B cell (primary cell): ENCODE data around the gene ZWILCH. TPM values are rescaled to one million over a fixed set of nuclear protein-coding genes. Genes with fewer than 3 reads are reported as not detected.

Experiments used
- ATAC-seq: fragments of 200-7000 bp; cut with Tn5 transposase; one replicate; pipeline ENCODE4 v1.10.0; 2021; ENCODE audit warnings: low read depth, mild to moderate bottlenecking, moderate number of reproducible peaks, moderate library complexity
- CTCF ChIA-PET: fragments of 350-600 bp; sonication (Branson Sonifier 250); formaldehyde crosslinking; loops from one replicate; lab custom pipeline; 2021; ENCODE audit warnings: antibody characterized with exemption, inconsistent platforms; lab: Charles Lee
- POLR2A ChIA-PET: fragments of 350-600 bp; sonication (Branson Sonifier 250); formaldehyde crosslinking; loops from one replicate; lab custom pipeline; 2021; ENCODE audit warnings: antibody characterized with exemption; lab: Charles Lee
- DNase-seq: peaks from one replicate; pipeline ENCODE4 v3.0.0; 2013
- H2AFZ ChIP-seq: 2 replicates; pipeline ENCODE4 v1.6.1; 2012; ENCODE audit warnings: mild to moderate bottlenecking, low read depth, low read length; ENCODE audit not compliant: insufficient read depth, poor library complexity, severe bottlenecking
- H3K27ac ChIP-seq, 2 donors: 1 replicate in 1 of 2; 2 replicates in 1 of 2; pipeline ENCODE4 v1.5.1; 2012 to 2013; ENCODE audit warnings: low read length in 2 of 2, mild to moderate bottlenecking in 2 of 2, moderate library complexity in 1 of 2
- H3K27me3 ChIP-seq, 4 experiments: fragments of 200-600 bp in 1 of 4; sonication (generic) in 1 of 4; replicated peaks in 1 of 4; 1 replicate in 2 of 4; 2 replicates in 2 of 4; pipeline versions ENCODE4 v1.6.1 to v1.7.0; 2013 to 2016; ENCODE audit warnings: low read length in 3 of 4, mild to moderate bottlenecking in 2 of 4, mixed read lengths in 1 of 4, moderate library complexity in 1 of 4; ENCODE audit not compliant: insufficient read depth in 4 of 4, control insufficient read depth in 3 of 4; ENCODE audit errors: control extremely low read depth in 1 of 4
- H3K36me3 ChIP-seq, 2 experiments: replicated peaks in 1 of 2; 1 replicate in 1 of 2; 2 replicates in 1 of 2; pipeline versions ENCODE4 v1.6.1 to v1.7.1; 2013; ENCODE audit warnings: low read length in 1 of 2; ENCODE audit not compliant: insufficient read depth in 2 of 2, control insufficient read depth in 1 of 2; ENCODE audit errors: control extremely low read depth in 1 of 2, extremely low read depth in 1 of 2
- H3K4me1 ChIP-seq, 2 donors: fragments of 200-600 bp in 1 of 2; sonication (generic) in 1 of 2; 1 replicate in 1 of 2; 2 replicates in 1 of 2; pipeline versions ENCODE4 v1.5.1 to v1.6.1; 2013 to 2017; ENCODE audit warnings: low read length in 2 of 2; ENCODE audit not compliant: control insufficient read depth in 2 of 2, insufficient read depth in 2 of 2
- H3K4me2 ChIP-seq: replicated peaks from 2 replicates; pipeline ENCODE3; 2012; ENCODE audit warnings: mild to moderate bottlenecking, low read depth, low read length; ENCODE audit not compliant: poor library complexity, severe bottlenecking
- H3K4me3 ChIP-seq, 5 experiments: fragments of 200-600 bp in 1 of 5; sonication (generic) in 1 of 5; 1 replicate in 3 of 5; 2 replicates in 2 of 5; pipeline versions ENCODE4 v1.5.1 to v1.7.0; 2011 to 2016; ENCODE audit warnings: low read length in 4 of 5, mild to moderate bottlenecking in 4 of 5, low read depth in 2 of 5, control low read depth in 1 of 5, moderate library complexity in 1 of 5; ENCODE audit not compliant: insufficient read depth in 1 of 5; ENCODE audit errors: control extremely low read depth in 1 of 5, extremely low read depth in 1 of 5
- H3K79me2 ChIP-seq: fragments of 200-600 bp; sonication (generic); one replicate; pipeline ENCODE4 v1.6.0; 2016; ENCODE audit warnings: low read length; ENCODE audit not compliant: control insufficient read depth, insufficient read depth
- H3K9ac ChIP-seq: fragments of 200-600 bp; sonication (generic); 2 replicates; pipeline ENCODE4 v1.6.1; 2017; ENCODE audit warnings: mild to moderate bottlenecking, low read length, moderate library complexity
- H3K9me3 ChIP-seq, 3 donors: one replicate each; pipeline versions ENCODE4 v1.6.1 to v1.7.1; 2013; ENCODE audit warnings: low read length in 2 of 3; ENCODE audit not compliant: control insufficient read depth in 2 of 3, insufficient read depth in 1 of 3; ENCODE audit errors: control extremely low read depth in 1 of 3
- H4K20me1 ChIP-seq: 2 replicates; pipeline ENCODE4 v1.6.0; 2012; ENCODE audit warnings: mild to moderate bottlenecking, low read length; ENCODE audit not compliant: insufficient read depth, control insufficient read depth, poor library complexity, severe bottlenecking
- H3K27ac Mint-ChIP-seq: one replicate; pipeline ENCODE4 v1.8.0; 2021; ENCODE audit warnings: mixed read lengths
- H3K27me3 Mint-ChIP-seq: one replicate; pipeline ENCODE4 v1.8.0; 2021; ENCODE audit warnings: mixed read lengths
- H3K4me1 Mint-ChIP-seq: one replicate; pipeline ENCODE4 v1.8.0; 2021; ENCODE audit warnings: mixed read lengths
- H3K4me3 Mint-ChIP-seq: one replicate; pipeline ENCODE4 v1.8.0; 2021; ENCODE audit warnings: mixed read lengths
- H3K9me3 Mint-ChIP-seq: one replicate; pipeline ENCODE4 v1.8.0; 2022; ENCODE audit warnings: mixed read lengths; ENCODE audit not compliant: insufficient read depth
- EZH2 ChIP-seq: IDR thresholded peaks from 2 replicates; pipeline ENCODE4 v1.6.1; 2012; ENCODE audit warnings: borderline replicate concordance, low read depth, mild to moderate bottlenecking, moderate library complexity, low read length; ENCODE audit not compliant: insufficient read depth, poor library complexity, severe bottlenecking
- WGBS: methylation state at CpG from one replicate; pipeline ENCODE4 v1.1.5; 2013; ENCODE audit warnings: missing lambda C conversion rate; ENCODE audit not compliant: insufficient coverage; 5-methylcytosine and 5-hydroxymethylcytosine counted together
- intact Hi-C: fragments of 100-400 bp; cut with micrococcal nuclease; formaldehyde crosslinking; loops from one replicate; pipeline ENCODE4 v1.10.0; 2022
- polyA plus RNA-seq: library from polyadenylated mRNA; depleted of rRNA; stranded (reverse); fragments of >200 nt; gene quantifications from 2 replicates; pipeline ENCODE4 v1.2.3, GENCODE V29; 2012
- total RNA-seq, 2 donors: library from RNA; stranded (reverse); fragments of 120-200 nt in 1 of 2; gene quantifications; 1 replicate in 1 of 2; 2 replicates in 1 of 2; pipeline versions ENCODE4 v1.2.3 to v1.2.4, GENCODE V29; 2013 to 2022
- TF ChIP-seq, protein P1 (sequence below): fragments of 200-600 bp; IDR thresholded peaks from one replicate; pipeline ENCODE4 v1.8.0; 2022; ENCODE audit warnings: antibody characterized with exemption, mild to moderate bottlenecking

The ZWILCH gene
- total and polyA plus RNA-seq, 2 donors (not counting 1 experiment from before 2014, with no cell fraction given) = 2.8 to 11.3 TPM

DNA sequence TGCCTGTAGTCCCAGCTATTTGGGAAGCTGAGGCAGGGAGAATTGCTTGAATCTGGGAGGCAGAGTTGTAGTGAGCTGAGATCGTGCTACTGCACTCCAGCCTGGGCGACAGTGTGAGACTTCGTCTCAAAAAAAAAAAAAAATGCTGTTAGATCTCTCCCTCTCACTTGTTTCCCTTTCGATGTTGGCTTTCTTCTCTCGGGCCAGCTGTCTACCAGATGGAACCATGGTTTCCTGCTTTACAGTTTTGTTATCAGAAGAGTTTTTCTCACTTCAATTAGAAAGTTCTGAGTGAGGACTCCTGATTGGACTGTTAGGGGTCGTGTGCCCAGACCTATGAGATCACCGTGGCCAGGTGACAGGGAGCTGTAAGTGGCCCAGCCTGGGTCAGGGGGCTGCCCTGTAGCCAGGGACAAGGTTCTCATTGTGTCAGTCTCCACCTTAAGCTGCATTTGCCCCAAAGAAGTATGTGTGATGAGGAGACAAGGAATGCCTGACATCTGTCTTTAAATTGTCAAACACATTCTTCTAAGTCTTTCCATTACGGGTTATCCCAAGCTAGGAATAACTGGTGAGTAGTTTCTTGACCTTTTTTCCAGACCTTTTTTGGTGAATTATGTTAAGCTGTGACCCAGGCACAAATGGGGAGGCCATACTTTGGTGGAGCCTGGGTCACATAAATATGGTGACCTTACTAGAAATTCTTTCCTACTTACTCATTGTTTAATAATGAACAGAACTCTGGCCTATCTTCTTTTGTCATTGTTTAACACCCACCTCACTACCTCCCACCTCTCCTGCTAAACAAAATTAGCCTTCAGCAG, 32.7 kb upstream of the ZWILCH start:
- TF ChIP-seq, protein P1, sequence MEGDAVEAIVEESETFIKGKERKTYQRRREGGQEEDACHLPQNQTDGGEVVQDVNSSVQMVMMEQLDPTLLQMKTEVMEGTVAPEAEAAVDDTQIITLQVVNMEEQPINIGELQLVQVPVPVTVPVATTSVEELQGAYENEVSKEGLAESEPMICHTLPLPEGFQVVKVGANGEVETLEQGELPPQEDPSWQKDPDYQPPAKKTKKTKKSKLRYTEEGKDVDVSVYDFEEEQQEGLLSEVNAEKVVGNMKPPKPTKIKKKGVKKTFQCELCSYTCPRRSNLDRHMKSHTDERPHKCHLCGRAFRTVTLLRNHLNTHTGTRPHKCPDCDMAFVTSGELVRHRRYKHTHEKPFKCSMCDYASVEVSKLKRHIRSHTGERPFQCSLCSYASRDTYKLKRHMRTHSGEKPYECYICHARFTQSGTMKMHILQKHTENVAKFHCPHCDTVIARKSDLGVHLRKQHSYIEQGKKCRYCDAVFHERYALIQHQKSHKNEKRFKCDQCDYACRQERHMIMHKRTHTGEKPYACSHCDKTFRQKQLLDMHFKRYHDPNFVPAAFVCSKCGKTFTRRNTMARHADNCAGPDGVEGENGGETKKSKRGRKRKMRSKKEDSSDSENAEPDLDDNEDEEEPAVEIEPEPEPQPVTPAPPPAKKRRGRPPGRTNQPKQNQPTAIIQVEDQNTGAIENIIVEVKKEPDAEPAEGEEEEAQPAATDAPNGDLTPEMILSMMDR = no peak
- TF ChIP-seq EZH2 = no peak
- Histone ChIP-seq H3K9me3 (no peaks in the 10 kb centered on the region), H3K27me3 (no peaks in the 10 kb centered on the region), H2AFZ (peak overlapping the region; percentile 35), H4K20me1 (no peaks in the 10 kb centered on the region), H3K4me1 (peaks cover 11 to 17% of the 10 kb centered on the region in 2 donors), H3K4me3 (peak overlapping the region in 1 of 5 experiments; percentile 15), H3K27ac (peak overlapping the region; percentile 46 to 56), H3K36me3 (peaks cover 0 to 7% of the 10 kb centered on the region in 2 experiments), H3K4me2 (peak overlapping the region; percentile 37), H3K9ac (peak overlapping the region; percentile 3), H3K79me2 (no peaks in the 10 kb centered on the region)
- ChIA-PET POLR2A (interaction anchor here (0.6 kb wide), 2 partner anchors 10 to 11 kb away, joined by 4 to 7 read pairs; no protein-coding TSS in a partner anchor), CTCF (interaction anchor here (0.6 to 0.8 kb wide), 3 partner anchors 25 to 101 kb away, joined by 3 read pairs; partner anchors contain the start of gene SNAPC5)
- Mint-ChIP-seq H3K9me3 (no peaks in the 10 kb centered on the region), H3K27me3 (no peaks in the 10 kb centered on the region), H3K4me3 (peak overlapping the region; percentile 20), H3K4me1 (peaks cover 16% of the 10 kb centered on the region), H3K27ac (peak overlapping the region; percentile 46)
- ATAC-seq (peak; percentile 63), DNase-seq (peak; percentile 59)
- intact Hi-C loops = no loop called here
- WGBS = 24% methylated on average over 3 of the region's 8 CpGs

DNA sequence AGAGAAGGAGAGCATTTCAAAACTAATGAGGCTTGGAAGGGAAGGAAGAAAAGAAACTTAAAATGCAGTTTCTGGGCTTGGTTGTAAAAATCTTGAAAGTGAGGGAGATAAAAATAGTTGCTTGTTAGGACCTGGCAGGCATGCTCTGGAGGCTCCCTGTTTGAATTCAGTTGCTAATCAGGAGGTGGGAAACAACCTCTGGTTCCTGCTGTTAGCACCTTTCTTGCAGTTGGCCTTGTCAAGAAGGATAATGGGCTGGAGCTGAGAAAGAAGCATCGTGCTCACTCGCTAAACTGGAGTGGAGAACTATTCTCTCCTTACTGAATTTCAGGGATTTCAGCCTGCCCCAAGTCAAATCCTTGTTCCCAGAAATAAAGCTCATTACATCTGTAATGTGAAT, 31.0 kb upstream of the ZWILCH start:
- no peak overlapping the region for H3K9ac ChIP-seq
- peaks cover 11 to 17% of the 10 kb centered on the region in 2 donors for H3K4me1 ChIP-seq
- H3K79me2 ChIP-seq = no peaks in the 10 kb centered on the region
- no peaks in the 10 kb centered on the region for H3K27me3 Mint-ChIP-seq
- WGBS = 100% methylated on average over 1 of the region's 2 CpGs
- TF ChIP-seq, protein P1 = no peak
- TF ChIP-seq EZH2 = no peak
- no peaks in the 10 kb centered on the region for H3K27me3 ChIP-seq
- H3K36me3 ChIP-seq = peaks cover 0 to 7% of the 10 kb centered on the region in 2 experiments
- DNase-seq (no peak), ATAC-seq (no peak)
- peaks cover 16% of the 10 kb centered on the region for H3K4me1 Mint-ChIP-seq
- H3K4me2 ChIP-seq = no peak overlapping the region
- no peaks in the 10 kb centered on the region for H3K9me3 Mint-ChIP-seq
- no peak overlapping the region for H3K4me3 Mint-ChIP-seq
- no peaks in the 10 kb centered on the region for H4K20me1 ChIP-seq
- POLR2A ChIA-PET = no interaction called here
- no peaks in the 10 kb centered on the region for H3K9me3 ChIP-seq
- intact Hi-C loops = no loop called here
- no peak overlapping the region for H3K27ac Mint-ChIP-seq
- no peak overlapping the region for H3K27ac ChIP-seq
- no peak overlapping the region for H2AFZ ChIP-seq
- CTCF ChIA-PET = no interaction called here
- H3K4me3 ChIP-seq = no peak overlapping the region
